Measurements from ENCODE around the gene NUP160.
"Not testable (repeated sequence)": the region's sequence is repeated elsewhere in the genome, so short reads cannot be mapped to it uniquely, and the experiment has no call there.

- TF ChIP-seq CTCF (conservative IDR thresholded peaks at IDR 0.05; ENCODE audit: low read length); EZH2phosphoT487 (IDR thresholded peaks at IDR 0.05; ENCODE audit: borderline replicate concordance): not testable (repeated sequence)
Observed at GRCh38 chr11:47790017-47790416, 58.1 kb downstream of the NUP160 start.
